UCSD-AML1 (cell line): ENCODE data around the gene MOCS1.

ENCODE experiments used
- DNase-seq: peaks from one replicate; lab custom pipeline; 2025; ENCODE audit not compliant: unreplicated experiment; lab: John Stamatoyannopoulos, UW

Gene MOCS1

GRCh38 chr6:39950125-39950720 lies 16.0 kb upstream of the MOCS1 start:
- no peak for DNase-seq

- no peak for DNase-seq
Observed at GRCh38 chr6:39948199-39948791, 14.0 kb upstream of the MOCS1 start.

DNA sequence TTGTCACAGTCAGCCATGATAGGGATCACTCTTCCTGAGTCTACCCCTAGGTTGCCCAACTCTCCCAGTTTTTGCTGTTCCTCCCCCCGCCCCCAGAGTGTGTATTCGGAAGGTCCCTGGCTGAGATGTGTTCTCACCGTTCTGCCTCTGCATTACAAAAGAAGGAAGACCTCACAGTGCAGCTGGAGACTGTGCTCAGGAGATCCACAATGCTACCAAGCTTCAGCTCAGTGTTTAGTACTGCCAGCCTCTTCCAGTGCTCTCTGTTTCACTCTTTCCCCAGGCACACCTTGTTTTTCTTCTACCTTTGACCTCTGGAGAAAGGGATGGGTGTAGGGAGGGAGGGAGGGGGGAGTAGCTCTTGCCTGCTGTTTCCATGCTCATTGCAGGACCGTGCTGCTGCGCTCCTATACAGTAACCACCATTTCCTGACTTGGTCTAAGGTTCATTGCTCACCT lies 13.4 kb upstream of the MOCS1 start:
- DNase-seq = no peak

- no peak for DNase-seq
Observed at GRCh38 chr6:39945626-39946025, 11.4 kb upstream of the MOCS1 start.

DNA sequence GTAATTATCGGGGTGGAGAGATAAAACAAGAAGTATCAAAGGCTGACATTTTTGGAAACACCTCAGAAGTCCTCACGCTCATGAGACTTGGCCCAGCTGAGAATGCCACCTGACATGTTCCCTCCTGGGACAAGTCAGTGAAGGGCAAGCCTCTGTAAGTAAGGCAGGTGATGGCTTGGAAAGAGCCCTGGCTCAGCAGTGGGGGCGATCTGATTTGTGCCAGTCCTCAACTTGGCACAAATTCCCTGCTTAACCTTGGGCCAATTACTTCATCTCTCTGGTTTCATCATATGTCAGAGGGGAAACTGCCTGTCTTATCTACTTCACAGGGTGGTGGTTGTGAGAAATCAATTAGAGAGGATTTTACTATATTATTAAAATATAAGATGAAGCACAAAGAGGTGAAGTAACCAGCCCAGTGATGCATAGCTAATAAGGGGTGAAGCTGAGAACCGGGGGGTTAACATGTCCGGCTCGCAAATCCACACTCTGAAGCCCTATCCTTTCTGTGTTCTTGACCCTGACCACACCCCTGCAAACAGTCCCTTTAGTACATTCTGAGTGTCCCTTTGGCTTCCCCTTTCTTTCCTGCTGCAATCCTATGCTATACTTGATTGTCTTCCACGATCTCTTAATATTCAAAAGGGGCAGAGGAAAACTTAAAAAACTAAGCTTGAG lies 8.8 kb upstream of the MOCS1 start:
- DNase-seq = no peak

DNA sequence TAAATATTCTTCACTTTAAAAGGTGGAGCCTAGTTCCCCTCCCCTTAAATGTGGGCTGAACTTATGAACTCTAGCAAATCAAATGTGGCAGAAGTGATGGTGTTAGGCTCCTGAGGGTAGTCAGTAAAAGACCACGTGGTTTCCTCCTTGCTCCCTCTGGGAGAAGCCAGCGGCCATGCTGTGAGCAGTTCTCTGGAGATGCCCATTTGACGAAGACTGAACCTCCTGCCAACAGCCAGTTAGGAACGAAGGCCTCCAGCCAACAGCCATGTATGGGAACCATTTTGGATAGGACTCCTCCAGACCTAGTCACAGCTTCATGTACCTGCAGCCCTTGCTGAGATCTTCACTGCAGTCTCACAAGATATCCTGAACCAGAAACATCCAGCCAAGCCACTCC lies 7.6 kb upstream of the MOCS1 start:
- no peak for DNase-seq

- no peak for DNase-seq
Observed at GRCh38 chr6:39941138-39941537, 6.9 kb upstream of the MOCS1 start.

GRCh38 chr6:39938773-39939654 lies 4.8 kb upstream of the MOCS1 start:
- DNase-seq = no peak

DNA sequence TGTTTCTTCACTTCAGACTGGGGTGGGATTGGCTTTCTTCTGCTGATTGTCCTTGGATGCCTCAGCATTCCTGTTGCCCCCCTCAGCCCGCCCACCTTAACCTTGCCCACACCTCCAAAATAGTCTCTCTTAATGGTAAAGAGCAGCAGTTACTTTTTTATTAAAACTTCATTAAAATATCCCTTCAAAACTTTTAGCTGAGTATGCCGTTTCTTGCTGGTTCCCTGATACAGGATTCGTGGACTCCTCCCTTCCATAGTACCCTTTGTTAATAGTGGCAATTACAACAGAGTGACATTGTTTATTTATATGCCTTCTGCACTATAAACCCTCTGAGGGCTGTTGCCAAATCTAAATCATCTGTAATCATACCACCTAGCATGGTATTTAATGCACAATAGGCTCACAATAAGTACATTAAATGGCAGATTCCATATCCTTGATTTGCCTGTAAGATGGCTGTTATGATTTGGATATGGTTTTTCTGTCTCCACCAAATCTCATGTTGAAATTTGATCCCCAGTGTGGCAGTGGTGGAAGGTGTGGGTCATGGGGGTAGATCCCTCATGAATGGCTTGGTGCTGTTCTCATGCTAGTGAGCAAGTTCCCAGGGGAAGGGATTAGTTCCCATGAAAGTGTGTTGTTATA lies 3.5 kb upstream of the MOCS1 start:
- no peak for DNase-seq

DNA sequence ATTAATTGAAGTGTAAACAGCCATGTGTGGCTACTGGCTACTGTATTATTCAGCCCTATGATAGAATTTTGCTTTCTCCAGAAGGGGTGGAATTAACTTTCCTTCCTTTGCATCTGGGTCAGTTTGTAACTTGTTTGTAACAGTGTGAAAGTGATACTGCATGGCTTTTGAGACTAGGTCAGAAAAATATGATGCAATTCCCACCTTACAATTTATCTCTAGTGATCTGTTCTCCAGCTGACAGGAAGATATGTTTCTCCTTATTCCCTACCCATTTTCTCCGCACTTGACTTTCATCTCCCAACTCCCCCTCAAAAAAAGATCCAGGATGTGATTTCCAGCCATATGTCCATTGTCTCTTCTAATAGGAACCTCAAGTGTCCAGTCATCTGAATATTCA lies 2.6 kb upstream of the MOCS1 start:
- no peak for DNase-seq

DNA sequence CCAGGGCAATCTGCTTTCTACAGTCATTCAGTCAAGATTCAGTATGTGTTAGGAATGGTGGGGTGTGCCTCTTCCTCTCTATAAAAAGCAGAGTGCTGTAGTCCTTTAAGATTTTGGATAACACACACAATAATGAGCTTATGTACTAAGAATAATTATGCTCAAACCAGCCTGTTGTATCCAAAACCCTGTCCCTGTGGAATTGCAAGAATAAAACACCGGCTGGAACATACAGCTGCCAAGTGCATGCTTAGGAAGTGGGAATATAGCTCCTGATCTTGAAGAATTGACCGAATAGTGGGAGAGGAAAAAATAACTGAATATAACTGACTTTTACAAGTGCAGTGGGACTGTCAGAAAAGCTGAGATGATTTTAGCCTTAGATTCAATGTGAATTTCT lies 979 bp upstream of the MOCS1 start:
- DNase-seq = no peak

- no peak for DNase-seq
Observed at GRCh38 chr6:39933669-39934130, 562 bp downstream of the MOCS1 start.

DNA sequence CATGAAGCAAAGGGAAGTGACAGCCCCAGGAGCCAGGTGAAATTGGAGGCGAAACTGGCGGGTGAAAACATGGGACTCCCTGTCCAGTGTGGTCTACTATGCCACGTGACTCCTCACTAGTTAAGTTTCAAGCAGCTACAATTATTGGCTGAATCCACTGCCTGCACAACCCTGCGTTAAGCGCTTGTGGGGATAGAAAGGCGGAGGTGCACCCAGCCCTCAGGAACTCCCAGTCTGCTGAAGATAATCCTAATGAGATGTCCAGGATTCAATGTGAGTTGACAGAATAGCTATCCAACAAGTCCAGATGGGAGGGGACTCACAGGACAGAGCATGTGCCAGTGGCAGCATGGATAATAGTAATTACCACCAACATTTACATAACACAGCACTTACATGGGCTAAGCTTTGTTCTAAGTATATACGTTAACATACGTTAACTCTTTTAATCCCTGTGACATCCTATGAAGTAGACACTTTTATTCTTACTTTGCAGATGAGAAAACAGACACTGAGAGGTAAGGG lies 1.8 kb downstream of the MOCS1 start:
- DNase-seq = no peak

GRCh38 chr6:39931607-39932006 lies 2.7 kb downstream of the MOCS1 start:
- no peak for DNase-seq

DNA sequence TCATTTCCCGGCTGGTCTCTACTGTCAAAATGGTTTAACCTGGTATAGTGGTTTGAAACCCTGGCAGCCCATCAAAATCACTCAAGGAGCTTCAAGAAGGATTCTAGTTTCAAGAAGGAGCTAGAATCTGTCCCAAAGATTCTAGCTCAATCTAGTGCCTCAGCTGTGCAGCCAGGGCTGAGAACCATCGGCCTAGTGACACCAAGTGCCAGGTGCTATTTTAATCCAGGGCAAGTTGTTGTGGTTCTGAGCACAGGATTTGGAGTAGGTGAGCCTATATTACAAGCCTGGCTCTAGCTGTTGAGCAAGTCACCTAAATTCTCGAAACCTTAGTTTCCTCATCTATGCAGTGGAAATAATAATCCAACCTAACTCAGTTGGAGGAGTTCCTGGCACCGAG lies 3.7 kb downstream of the MOCS1 start:
- DNase-seq = no peak

GRCh38 chr6:39929733-39930461 lies 4.4 kb downstream of the MOCS1 start:
- no peak for DNase-seq

GRCh38 chr6:39929039-39929732 lies 5.1 kb downstream of the MOCS1 start:
- no peak for DNase-seq

- DNase-seq = no peak
Observed at GRCh38 chr6:39927159-39927558, 7.1 kb downstream of the MOCS1 start.

- DNase-seq = no peak
Observed at GRCh38 chr6:39926668-39927067, 7.6 kb downstream of the MOCS1 start.

GRCh38 chr6:39925931-39926290 lies 8.4 kb downstream of the MOCS1 start:
- DNase-seq = no peak
